Activated CD4-positive, alpha-beta memory T cell treated with anti-CD3 and anti-CD28 coated beads for 36 hours (primary cell): ENCODE data around the gene SEMA6C. TPM values are rescaled to one million over a fixed set of nuclear protein-coding genes. Genes with fewer than 3 reads are reported as not detected.
"Not testable (repeated sequence)": the region's sequence is repeated elsewhere in the genome, so short reads cannot be mapped to it uniquely, and the experiment has no call there.

Source experiments
- CTCF ChIA-PET: fragments of 350-600 bp; sonication (Branson Sonifier 250); formaldehyde crosslinking; loops from one replicate; lab custom pipeline; 2021; ENCODE audit warnings: antibody characterized with exemption, inconsistent platforms; lab: Charles Lee
- POLR2A ChIA-PET: fragments of 350-600 bp; sonication (Branson Sonifier 250); formaldehyde crosslinking; loops from one replicate; lab custom pipeline; 2021; ENCODE audit warnings: antibody characterized with exemption; lab: Charles Lee
- DNase-seq: peaks from one replicate; pipeline ENCODE4 v3.0.0-alpha.2; 2020
- H3K27ac Mint-ChIP-seq: one replicate; pipeline ENCODE4 v1.8.0; 2021; ENCODE audit warnings: mixed read lengths
- H3K27me3 Mint-ChIP-seq: one replicate; pipeline ENCODE4 v1.8.0; 2021; ENCODE audit warnings: mixed read lengths
- H3K36me3 Mint-ChIP-seq: one replicate; pipeline ENCODE4 v1.8.0; 2021; ENCODE audit warnings: mixed read lengths
- H3K4me1 Mint-ChIP-seq: one replicate; pipeline ENCODE4 v1.8.0; 2021; ENCODE audit warnings: low read depth, mixed read lengths
- H3K4me3 Mint-ChIP-seq: one replicate; pipeline ENCODE4 v1.8.0; 2021; ENCODE audit warnings: mild to moderate bottlenecking, mixed read lengths
- H3K9me3 Mint-ChIP-seq: one replicate; pipeline ENCODE4 v1.8.0; 2021; ENCODE audit warnings: mixed read lengths
- intact Hi-C: fragments of 100-400 bp; cut with micrococcal nuclease; formaldehyde crosslinking; loops from one replicate; pipeline ENCODE4 v1.15.1; 2023
- total RNA-seq, 2 experiments: library from RNA; stranded (reverse); gene quantifications; one replicate each; pipeline ENCODE4 v1.2.3, GENCODE V29; 2021

SEMA6C gene
- total RNA-seq, 2 experiments from 2014 or later, result 1.9 to 2.5 TPM

- Mint-ChIP-seq H3K4me1 (peaks cover 3% of the 10 kb centered on the region), H3K9me3 (no peaks in the 10 kb centered on the region), H3K4me3 (no peak overlapping the region), H3K27me3 (no peaks in the 10 kb centered on the region), H3K27ac (no peak overlapping the region), H3K36me3 (peaks cover 4% of the 10 kb centered on the region)
- ChIA-PET CTCF (interaction anchor here (1.0 to 1.5 kb wide), 4 partner anchors 25 to 132 kb away, joined by 3 to 5 read pairs (median 4); no protein-coding TSS in a partner anchor), POLR2A (no interaction called here)
- intact Hi-C loops, result no loop called here
- DNase-seq, result no peak
Observed at GRCh38 chr1:151124763-151125403, 21.5 kb downstream of the SEMA6C start.

GRCh38 chr1:151113877-151114276 is 32.6 kb downstream of the SEMA6C start:
- no peak for DNase-seq
- Mint-ChIP-seq H3K27me3 (no peaks in the 10 kb centered on the region), H3K27ac (no peak overlapping the region), H3K9me3 (no peaks in the 10 kb centered on the region), H3K36me3 (no peaks in the 10 kb centered on the region), H3K4me1 (no peaks in the 10 kb centered on the region), H3K4me3 (no peak overlapping the region)
- ChIA-PET POLR2A (interaction anchor here (0.6 kb wide), 1 partner anchor 756 kb away, joined by 3 read pairs; no protein-coding TSS in a partner anchor), CTCF (interaction anchor here (3.3 kb wide), 1 partner anchor 14 kb away, joined by 9 read pairs; no protein-coding TSS in a partner anchor)
- intact Hi-C loops, result no loop called here

DNA sequence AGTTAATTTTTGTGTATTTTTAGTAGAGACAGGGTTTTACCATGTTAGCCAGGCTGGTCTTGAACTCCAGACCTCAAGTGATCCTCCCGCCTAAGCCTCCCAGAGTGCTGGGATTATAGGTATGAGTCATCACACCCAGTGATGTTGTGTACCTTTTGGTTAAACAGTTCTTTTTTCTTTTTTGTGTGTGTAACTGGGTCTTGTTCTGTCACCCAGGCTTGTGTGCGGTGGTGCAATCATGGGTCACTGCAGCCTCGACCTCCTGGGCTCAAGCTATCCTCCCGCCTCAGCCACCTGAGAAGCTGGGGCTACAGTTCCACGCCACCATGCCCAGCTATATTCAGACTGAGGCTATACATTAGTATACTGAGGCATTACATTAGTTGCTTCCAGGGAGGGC is 38.1 kb downstream of the SEMA6C start:
- intact Hi-C loops, result no loop called here
- no peak for DNase-seq
- Mint-ChIP-seq H3K4me1 (no peaks in the 10 kb centered on the region), H3K36me3 (no peaks in the 10 kb centered on the region), H3K27me3 (no peaks in the 10 kb centered on the region), H3K4me3 (no peak overlapping the region), H3K27ac (no peak overlapping the region), H3K9me3 (no peaks in the 10 kb centered on the region)
- CTCF ChIA-PET, result interaction anchor here (1.3 to 1.8 kb wide), 2 partner anchors 8 to 48 kb away, joined by 5 to 6 read pairs; partner anchors contain the start of gene TNFAIP8L2
- POLR2A ChIA-PET, result no interaction called here

GRCh38 chr1:151106894-151107293 is 39.5 kb downstream of the SEMA6C start:
- POLR2A ChIA-PET, result no interaction called here
- no peaks in the 10 kb centered on the region for H3K27me3 Mint-ChIP-seq

DNA sequence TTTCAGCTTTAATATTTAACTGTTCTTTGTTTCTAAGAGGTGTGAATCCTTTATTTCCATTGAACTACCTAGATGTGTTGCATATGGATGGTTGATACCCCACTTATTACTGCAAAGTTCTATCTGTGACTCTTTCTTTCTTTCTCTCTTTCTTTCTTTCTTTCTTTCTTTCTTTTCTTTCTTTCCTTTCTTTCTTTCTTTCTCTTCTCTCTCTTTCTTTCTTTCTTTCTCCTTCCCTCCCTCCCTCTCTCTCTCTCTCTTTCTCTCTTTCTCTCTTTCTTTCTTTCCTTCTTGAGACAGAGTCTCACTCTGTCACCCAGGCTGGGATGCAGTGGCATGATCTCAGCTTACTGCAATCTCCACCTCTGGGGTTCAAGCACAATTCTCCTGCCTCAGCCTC is 41.8 kb downstream of the SEMA6C start:
- DNase-seq, result no peak
- Mint-ChIP-seq H3K36me3 (no peaks in the 10 kb centered on the region), H3K27me3 (no peaks in the 10 kb centered on the region), H3K4me1 (no peaks in the 10 kb centered on the region), H3K27ac (no peak overlapping the region), H3K4me3 (no peak overlapping the region), H3K9me3 (no peaks in the 10 kb centered on the region)
- ChIA-PET CTCF (interaction anchor here (10.6 kb wide), 1 partner anchor 51 kb away, joined by 298 read pairs; the partner anchor contains the start of gene TNFAIP8L2), POLR2A (no interaction called here)
- intact Hi-C loops, result no loop called here

More at GRCh38 chr1:151106894-151107293, 39.5 kb downstream of the SEMA6C start:
- Mint-ChIP-seq H3K27ac (no peak overlapping the region), H3K4me3 (no peak overlapping the region), H3K9me3 (no peaks in the 10 kb centered on the region), H3K36me3 (no peaks in the 10 kb centered on the region), H3K4me1 (no peaks in the 10 kb centered on the region)
- DNase-seq, result no peak
- intact Hi-C loops, result no loop called here
- CTCF ChIA-PET, result interaction anchor here (10.6 kb wide), 1 partner anchor 49 kb away, joined by 298 read pairs; the partner anchor contains the start of gene TNFAIP8L2

GRCh38 chr1:151098126-151098525 is 48.3 kb downstream of the SEMA6C start:
- ChIA-PET CTCF (interaction anchor here (0.7 to 10.6 kb wide), 2 partner anchors 58 to 68 kb away, joined by 3 to 298 read pairs; partner anchors contain the start of genes LYSMD1, SCNM1 and TNFAIP8L2), POLR2A (interaction anchor here (0.6 to 1.3 kb wide), 3 partner anchors 9 to 104 kb away, joined by 3 to 4 read pairs (median 3); no protein-coding TSS in a partner anchor)
- Mint-ChIP-seq H3K36me3 (peaks cover 2% of the 10 kb centered on the region), H3K27me3 (no peaks in the 10 kb centered on the region), H3K27ac (no peak overlapping the region), H3K4me3 (no peak overlapping the region), H3K4me1 (no peaks in the 10 kb centered on the region), H3K9me3 (no peaks in the 10 kb centered on the region)
- intact Hi-C loops, result no loop called here
- no peak for DNase-seq

GRCh38 chr1:151097426-151097825 is 49.0 kb downstream of the SEMA6C start:
- H3K27me3 Mint-ChIP-seq, intact Hi-C loops, H3K27ac Mint-ChIP-seq, H3K9me3 Mint-ChIP-seq, DNase-seq, H3K36me3 Mint-ChIP-seq, H3K4me1 Mint-ChIP-seq, H3K4me3 Mint-ChIP-seq: not testable (repeated sequence)
- CTCF ChIA-PET, result interaction anchor here (1.3 to 10.6 kb wide), 2 partner anchors 27 to 59 kb away, joined by 3 to 298 read pairs; partner anchors contain the start of genes GABPB2 and TNFAIP8L2
- POLR2A ChIA-PET, result interaction anchor here (1.3 kb wide), 1 partner anchor 9 kb away, joined by 4 read pairs; no protein-coding TSS in a partner anchor

- H3K27me3 Mint-ChIP-seq, result no peaks in the 10 kb centered on the region
Observed at GRCh38 chr1:151085953-151086559, 60.4 kb downstream of the SEMA6C start.

More at GRCh38 chr1:151085953-151086559, 60.4 kb downstream of the SEMA6C start:
- peaks cover 3% of the 10 kb centered on the region for H3K36me3 Mint-ChIP-seq
- no peak overlapping the region for H3K27ac Mint-ChIP-seq
- H3K9me3 Mint-ChIP-seq, result no peaks in the 10 kb centered on the region
- no peak overlapping the region for H3K4me3 Mint-ChIP-seq
- POLR2A ChIA-PET, result no interaction called here
- CTCF ChIA-PET, result interaction anchor here (0.7 to 1.6 kb wide), 4 partner anchors 14 to 62 kb away, joined by 3 to 8 read pairs (median 4); partner anchors contain the start of gene CDC42SE1
- no peak for DNase-seq
- intact Hi-C loops, result no loop called here
- H3K4me1 Mint-ChIP-seq, result no peaks in the 10 kb centered on the region

Other genes starting within 250 kb of the SEMA6C start
- 10 to 100 TPM; 42.3 to 50.0 TPM for gene SETDB1, start 220.3 kb downstream of the SEMA6C start, total RNA-seq
- gene CERS2, start 171.8 kb downstream of the SEMA6C start, total RNA-seq, result 100 to 1,000 TPM; 153 to 160 TPM
- under 1 TPM in 1 of 2 experiments, not detected in 1; 0.19 TPM for gene ANXA9, start 164.3 kb downstream of the SEMA6C start, total RNA-seq
- gene MINDY1, start 139.7 kb downstream of the SEMA6C start, total RNA-seq, result 10 to 100 TPM; 16.4 to 18.3 TPM
- 10 to 100 TPM; 12.5 to 17.5 TPM for gene PRUNE1, start 138.2 kb downstream of the SEMA6C start, total RNA-seq
- 1 to 10 TPM in 1 of 2 experiments, under 1 TPM in 1; 0.64 to 1.3 TPM for gene BNIPL, start 110.0 kb downstream of the SEMA6C start, total RNA-seq
- 1 to 10 TPM; 1.5 to 1.8 TPM for gene C1orf56, start 98.9 kb downstream of the SEMA6C start, total RNA-seq
- gene CDC42SE1, start 87.0 kb downstream of the SEMA6C start, total RNA-seq, result 100 to 1,000 TPM; 135 to 136 TPM
- 1 to 10 TPM; 1.9 to 2.4 TPM for gene MLLT11, start 86.2 kb downstream of the SEMA6C start, total RNA-seq
- gene GABPB2, start 75.9 kb downstream of the SEMA6C start, total RNA-seq, result 10 to 100 TPM; 13.6 to 14.9 TPM
- gene TNFAIP8L2, start 10.0 kb upstream of the SEMA6C start, total RNA-seq, result 10 to 100 TPM; 24.2 to 26.7 TPM
- gene LYSMD1, start 19.3 kb upstream of the SEMA6C start, total RNA-seq, result 1 to 10 TPM; 1.8 to 2.6 TPM
- gene SCNM1, start 19.5 kb upstream of the SEMA6C start, total RNA-seq, result 10 to 100 TPM; 67.5 to 67.8 TPM
- 1 to 10 TPM; 1.7 to 2.7 TPM for gene TMOD4, start 29.4 kb upstream of the SEMA6C start, total RNA-seq
- gene VPS72, start 43.6 kb upstream of the SEMA6C start, total RNA-seq, result 10 to 100 TPM; 77.6 to 80.4 TPM
- gene PIP5K1A, start 51.9 kb upstream of the SEMA6C start, total RNA-seq, result 10 to 100 TPM; 78.6 to 84.3 TPM
- gene PSMD4, start 108.1 kb upstream of the SEMA6C start, total RNA-seq, result 100 to 1,000 TPM; 212 to 227 TPM
- 10 to 100 TPM; 27.1 to 27.2 TPM for gene ZNF687, start 135.7 kb upstream of the SEMA6C start, total RNA-seq
- gene PI4KB, start 180.8 kb upstream of the SEMA6C start, total RNA-seq, result 10 to 100 TPM; 54.7 to 62.9 TPM
- gene RFX5, start 200.6 kb upstream of the SEMA6C start, total RNA-seq, result 10 to 100 TPM; 64.7 to 68.7 TPM
- gene SELENBP1, start 226.1 kb upstream of the SEMA6C start, total RNA-seq, result not detected